ENCODE results near the gene OR2G2. TPM values are rescaled to one million over a fixed set of nuclear protein-coding genes. Genes with fewer than 3 reads are reported as not detected.

The OR2G2 gene
- total RNA-seq, 1 experiment from 2014 or later = not detected

- Histone ChIP-seq H3K27ac (ENCODE audit: low read depth, low read length) (no peak overlapping the region), H3K4me1 (ENCODE audit: control insufficient read depth in 1 of 2, insufficient read depth in 2 of 2, low read length in 2 of 2) (no peaks in the 10 kb centered on the region), H3K4me2 (ENCODE audit: low read length) (no peak overlapping the region), H3K36me3 (ENCODE audit: control insufficient read depth in 1 of 2, insufficient read depth in 2 of 2, low read length in 2 of 2) (no peaks in the 10 kb centered on the region), H3K27me3 (ENCODE audit: insufficient read depth, low read length) (no peaks in the 10 kb centered on the region), H3K9me3 (ENCODE audit: control insufficient read depth in 1 of 2, insufficient read depth in 1 of 2, low read depth in 1 of 2, low read length in 2 of 2) (no peaks in the 10 kb centered on the region), H3K79me2 (ENCODE audit: insufficient read depth, low read length) (no peaks in the 10 kb centered on the region), H3K9me2 (ENCODE audit: insufficient read depth) (no peaks in the 10 kb centered on the region), H3K4me3 (replicated peaks in 1 of 2; ENCODE audit: low read depth in 1 of 2, low read length in 2 of 2) (no peak overlapping the region), H4K20me1 (ENCODE audit: insufficient read depth) (no peaks in the 10 kb centered on the region), H2AFZ (ENCODE audit: low read depth, low read length, poor library complexity, severe bottlenecking) (no peak overlapping the region), H3K9ac (ENCODE audit: low read length) (no peak overlapping the region)
- TF ChIP-seq MAX (IDR thresholded peaks at IDR 0.05) (no peak), CEBPB (IDR thresholded peaks at IDR 0.05; ENCODE audit: low read depth) (no peak), RAD21 (IDR thresholded peaks at IDR 0.05; ENCODE audit: low read depth) (peak; percentile 57), CTCF (IDR thresholded peaks at IDR 0.05 in 2 of 3, conservative IDR thresholded peaks at IDR 0.05 in 1 of 3; ENCODE audit: borderline replicate concordance in 1 of 3, insufficient read depth in 1 of 3, low read depth in 2 of 3, low read length in 2 of 3) (peak; percentile 29 to 49 (median 38); a peak in 4 of 6 replicates)
- POLR2A ChIA-PET = no interaction called here
- CTCF ChIA-PET = no interaction called here
- DNase-seq (ENCODE audit: low read depth, low spot score) (peak; percentile 4), ATAC-seq (no peak)
- intact Hi-C loops (cut with micrococcal nuclease) = loop anchor here (1.0 to 10.0 kb wide), 2 partner anchors 186 to 422 kb away; no protein-coding TSS in a partner anchor
- RAD21 ChIA-PET (ENCODE audit: low non-redundant PET in 1 of 2, low total read pairs in 2 of 2, uncharacterized antibody in 2 of 2, unreplicated experiment in 2 of 2) = no interaction called here
- BruUV-seq (replicated peaks) = no TSS peak
These were observed 11.6 kb upstream of the OR2G2 start for GRCh38 chr1:247576514-247576913.

GRCh38 chr1:247578946-247579460 lies 9.2 kb upstream of the OR2G2 start:
- Histone ChIP-seq H3K4me2 (ENCODE audit: low read length) (no peak overlapping the region), H3K36me3 (ENCODE audit: control insufficient read depth in 1 of 2, insufficient read depth in 2 of 2, low read length in 2 of 2) (no peaks in the 10 kb centered on the region), H4K20me1 (ENCODE audit: insufficient read depth) (no peaks in the 10 kb centered on the region), H3K9me2 (ENCODE audit: insufficient read depth) (no peaks in the 10 kb centered on the region), H3K4me3 (replicated peaks in 1 of 2; ENCODE audit: low read depth in 1 of 2, low read length in 2 of 2) (no peak overlapping the region), H3K4me1 (ENCODE audit: control insufficient read depth in 1 of 2, insufficient read depth in 2 of 2, low read length in 2 of 2) (no peaks in the 10 kb centered on the region), H3K9me3 (ENCODE audit: control insufficient read depth in 1 of 2, insufficient read depth in 1 of 2, low read depth in 1 of 2, low read length in 2 of 2) (no peaks in the 10 kb centered on the region), H3K27ac (ENCODE audit: low read depth, low read length) (no peak overlapping the region), H3K9ac (ENCODE audit: low read length) (no peak overlapping the region), H2AFZ (ENCODE audit: low read depth, low read length, poor library complexity, severe bottlenecking) (no peak overlapping the region), H3K27me3 (ENCODE audit: insufficient read depth, low read length) (no peaks in the 10 kb centered on the region), H3K79me2 (ENCODE audit: insufficient read depth, low read length) (no peaks in the 10 kb centered on the region)
- ChIA-PET RAD21 (ENCODE audit: low non-redundant PET in 1 of 2, low total read pairs in 2 of 2, uncharacterized antibody in 2 of 2, unreplicated experiment in 2 of 2) (no interaction called here), CTCF (no interaction called here), POLR2A (no interaction called here)
- intact Hi-C loops (cut with micrococcal nuclease) = loop anchor here (10.0 kb wide), 1 partner anchor 424 kb away; no protein-coding TSS in a partner anchor
- DNase-seq (ENCODE audit: low read depth, low spot score) (no peak), ATAC-seq (no peak)
- TF ChIP-seq CBX3 (IDR thresholded peaks at IDR 0.05; ENCODE audit: low read depth) (no peak), YY1 (IDR thresholded peaks at IDR 0.05; ENCODE audit: extremely low read depth, insufficient replicate concordance, low read depth, low read length) (no peak), EGR1 (IDR thresholded peaks at IDR 0.05; ENCODE audit: low read depth) (no peak), ELF1 (IDR thresholded peaks at IDR 0.05; ENCODE audit: borderline replicate concordance, low read depth) (no peak), EZH2phosphoT487 (IDR thresholded peaks at IDR 0.05; ENCODE audit: borderline replicate concordance) (no peak), CEBPB (IDR thresholded peaks at IDR 0.05; ENCODE audit: low read depth) (no peak)
- no TSS peak for BruUV-seq (replicated peaks)
